ENCODE measurements around the gene NEMP2.

DNA sequence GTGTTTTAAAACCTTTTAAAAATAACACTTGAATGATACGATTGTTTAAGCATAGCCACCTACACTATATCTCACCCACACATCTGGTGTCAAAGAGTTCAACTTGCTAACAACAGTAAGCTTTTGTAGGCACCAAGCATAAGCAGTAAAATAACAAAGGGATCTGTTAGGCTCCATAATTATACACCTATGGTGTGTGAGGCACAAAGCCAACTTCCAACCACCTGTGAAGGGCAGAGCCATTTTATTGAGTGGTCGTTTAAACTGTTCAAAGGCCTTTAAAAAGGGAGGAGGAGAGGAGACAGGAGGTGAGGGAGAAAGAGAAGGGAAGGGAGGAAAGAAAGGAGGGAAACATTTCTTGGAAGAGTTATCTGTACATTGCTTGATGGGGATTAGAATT, 27.9 kb downstream of the NEMP2 start:
- TF ChIP-seq, protein P1, sequence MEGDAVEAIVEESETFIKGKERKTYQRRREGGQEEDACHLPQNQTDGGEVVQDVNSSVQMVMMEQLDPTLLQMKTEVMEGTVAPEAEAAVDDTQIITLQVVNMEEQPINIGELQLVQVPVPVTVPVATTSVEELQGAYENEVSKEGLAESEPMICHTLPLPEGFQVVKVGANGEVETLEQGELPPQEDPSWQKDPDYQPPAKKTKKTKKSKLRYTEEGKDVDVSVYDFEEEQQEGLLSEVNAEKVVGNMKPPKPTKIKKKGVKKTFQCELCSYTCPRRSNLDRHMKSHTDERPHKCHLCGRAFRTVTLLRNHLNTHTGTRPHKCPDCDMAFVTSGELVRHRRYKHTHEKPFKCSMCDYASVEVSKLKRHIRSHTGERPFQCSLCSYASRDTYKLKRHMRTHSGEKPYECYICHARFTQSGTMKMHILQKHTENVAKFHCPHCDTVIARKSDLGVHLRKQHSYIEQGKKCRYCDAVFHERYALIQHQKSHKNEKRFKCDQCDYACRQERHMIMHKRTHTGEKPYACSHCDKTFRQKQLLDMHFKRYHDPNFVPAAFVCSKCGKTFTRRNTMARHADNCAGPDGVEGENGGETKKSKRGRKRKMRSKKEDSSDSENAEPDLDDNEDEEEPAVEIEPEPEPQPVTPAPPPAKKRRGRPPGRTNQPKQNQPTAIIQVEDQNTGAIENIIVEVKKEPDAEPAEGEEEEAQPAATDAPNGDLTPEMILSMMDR (IDR thresholded peaks at IDR 0.05) = no peak
- no peak for TF ChIP-seq ZFX (IDR thresholded peaks at IDR 0.05; ENCODE audit: borderline replicate concordance)
